Tongue (tissue), 1 donor: Measurements from ENCODE around the gene CPT2. TPM values are rescaled to one million over a fixed set of nuclear protein-coding genes. Genes with fewer than 3 reads are reported as not detected.

Experiments used
- total RNA-seq: library from RNA; depleted of rRNA; stranded (reverse); fragments of >200 nt; gene quantifications from one replicate; pipeline ENCODE4 v1.2.3, GENCODE V29; 2014

Gene CPT2
- total RNA-seq, 1 donor from 2014 or later, result 20.6 TPM

Other genes with a start within 250 kb of the CPT2 start
- gene PODN, start 134.6 kb upstream of the CPT2 start, total RNA-seq, result 17.1 TPM
- gene SLC1A7, start 54.2 kb upstream of the CPT2 start, total RNA-seq, result not detected
- gene CZIB, start 23.8 kb downstream of the CPT2 start, total RNA-seq, result 41.9 TPM
- gene MAGOH, start 41.7 kb downstream of the CPT2 start, total RNA-seq, result 43.0 TPM
- gene LRP8, start 131.2 kb downstream of the CPT2 start, total RNA-seq, result 1.5 TPM